ENCODE measurements around the gene BRD4. TPM values are rescaled to one million over a fixed set of nuclear protein-coding genes. Genes with fewer than 3 reads are reported as not detected.

The BRD4 gene
- polyA plus RNA-seq, 4 donors, result 44.5 to 69.0 (median 53.5) TPM

- DNase-seq (ENCODE audit: low read depth in 4 of 4, low spot score in 3 of 4), result no peak
Measured at GRCh38 chr19:15291548-15292021, 40.8 kb downstream of the BRD4 start.

GRCh38 chr19:15291089-15291488 lies 41.2 kb downstream of the BRD4 start:
- no peak for DNase-seq (ENCODE audit: low read depth in 4 of 4, low spot score in 3 of 4)

GRCh38 chr19:15290166-15290565 lies 42.2 kb downstream of the BRD4 start:
- no peak for DNase-seq (ENCODE audit: low read depth in 4 of 4, low spot score in 3 of 4)

GRCh38 chr19:15289673-15290072 lies 42.7 kb downstream of the BRD4 start:
- DNase-seq (ENCODE audit: low read depth in 4 of 4, low spot score in 3 of 4), result no peak

GRCh38 chr19:15288146-15288963 lies 44.0 kb downstream of the BRD4 start:
- DNase-seq (ENCODE audit: low read depth in 4 of 4, low spot score in 3 of 4), result no peak

GRCh38 chr19:15287496-15287895 lies 44.8 kb downstream of the BRD4 start:
- no peak for DNase-seq (ENCODE audit: low read depth in 4 of 4, low spot score in 3 of 4)

- DNase-seq (ENCODE audit: low read depth in 4 of 4, low spot score in 3 of 4), result no peak
Measured at GRCh38 chr19:15286688-15287365, 45.5 kb downstream of the BRD4 start.

- DNase-seq (ENCODE audit: low read depth in 4 of 4, low spot score in 3 of 4), result no peak
Measured at GRCh38 chr19:15285896-15286591, 46.3 kb downstream of the BRD4 start.

GRCh38 chr19:15284896-15285295 lies 47.4 kb downstream of the BRD4 start:
- DNase-seq (ENCODE audit: low read depth in 4 of 4, low spot score in 3 of 4), result no peak

GRCh38 chr19:15284091-15284490 lies 48.2 kb downstream of the BRD4 start:
- DNase-seq (ENCODE audit: low read depth in 4 of 4, low spot score in 3 of 4), result no peak

- no peak for DNase-seq (ENCODE audit: low read depth in 4 of 4, low spot score in 3 of 4)
Measured at GRCh38 chr19:15283141-15283883, 49.0 kb downstream of the BRD4 start.

- DNase-seq (ENCODE audit: low read depth in 4 of 4, low spot score in 3 of 4), result no peak
Measured at GRCh38 chr19:15282311-15282705, 50.0 kb downstream of the BRD4 start.

- peak in 1 of 4 donors; percentile 42 for DNase-seq (ENCODE audit: low read depth in 4 of 4, low spot score in 3 of 4)
Measured at GRCh38 chr19:15280915-15281683, 51.2 kb downstream of the BRD4 start.

GRCh38 chr19:15280048-15280725 lies 52.2 kb downstream of the BRD4 start:
- DNase-seq (ENCODE audit: low read depth in 4 of 4, low spot score in 3 of 4), result no peak

GRCh38 chr19:15279326-15279904 lies 52.9 kb downstream of the BRD4 start:
- no peak for DNase-seq (ENCODE audit: low read depth in 4 of 4, low spot score in 3 of 4)

- no peak for DNase-seq (ENCODE audit: low read depth in 4 of 4, low spot score in 3 of 4)
Measured at GRCh38 chr19:15276620-15277215, 55.6 kb downstream of the BRD4 start.

GRCh38 chr19:15274477-15274876 lies 57.9 kb downstream of the BRD4 start:
- DNase-seq (ENCODE audit: low read depth in 4 of 4, low spot score in 3 of 4), result no peak

GRCh38 chr19:15269806-15270205 lies 62.5 kb downstream of the BRD4 start:
- DNase-seq (ENCODE audit: low read depth in 4 of 4, low spot score in 3 of 4), result no peak

GRCh38 chr19:15268928-15269253 lies 63.4 kb downstream of the BRD4 start:
- no peak for DNase-seq (ENCODE audit: low read depth in 4 of 4, low spot score in 3 of 4)

All from left renal pelvis (tissue), 4 donors.